HG03064 (cell line): ENCODE results near the gene BBS9.

Source experiments
- ATAC-seq: cut with Tn5 transposase; IDR thresholded peaks from one replicate; pipeline ENCODE4 v1.9.1; 2021; ENCODE audit warnings: low read depth; ENCODE audit not compliant: unreplicated experiment

Gene BBS9

DNA sequence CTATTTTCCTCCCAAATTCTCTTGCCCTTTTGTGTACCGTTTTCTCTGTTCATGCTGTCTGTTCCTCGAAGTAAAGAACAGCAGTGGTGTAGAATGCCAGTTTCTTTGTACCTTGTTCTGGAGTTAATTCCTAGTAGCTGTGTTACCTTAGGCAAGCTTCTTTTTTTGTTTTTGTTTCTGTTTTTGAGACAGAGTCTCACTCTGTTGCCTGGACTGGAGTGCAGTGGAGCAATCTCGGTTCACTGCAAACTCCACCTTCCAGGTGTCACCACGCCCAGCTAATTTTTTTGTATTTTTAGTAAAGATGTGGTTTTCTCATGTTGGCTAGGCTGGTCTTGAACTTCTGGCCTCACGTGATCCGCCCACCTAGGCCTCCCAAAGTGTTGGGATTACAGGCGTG, 221.2 kb downstream of the BBS9 start:
- no peak for ATAC-seq

GRCh38 chr7:33351709-33352108, 222.3 kb downstream of the BBS9 start:
- ATAC-seq = no peak

GRCh38 chr7:33354201-33354600, 224.8 kb downstream of the BBS9 start:
- ATAC-seq = no peak

DNA sequence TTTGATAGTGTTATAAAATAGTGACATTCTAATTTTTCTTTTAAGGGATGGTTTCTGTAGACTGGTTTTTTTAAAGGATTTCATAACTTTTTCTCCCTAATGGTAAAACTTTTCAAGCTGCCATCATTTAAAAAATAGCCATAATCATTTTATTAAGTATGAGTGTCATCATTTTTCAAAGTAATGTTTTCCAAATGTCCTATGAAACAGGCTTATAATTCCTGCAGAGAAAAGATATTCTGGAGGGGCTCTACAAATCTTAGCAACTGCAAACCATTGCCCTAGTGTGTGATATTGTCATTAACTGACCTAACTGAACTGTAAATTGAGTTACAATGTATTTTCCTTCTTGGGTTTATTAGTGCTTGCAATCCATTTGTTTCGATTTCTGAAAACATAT, 226.0 kb downstream of the BBS9 start:
- no peak for ATAC-seq

DNA sequence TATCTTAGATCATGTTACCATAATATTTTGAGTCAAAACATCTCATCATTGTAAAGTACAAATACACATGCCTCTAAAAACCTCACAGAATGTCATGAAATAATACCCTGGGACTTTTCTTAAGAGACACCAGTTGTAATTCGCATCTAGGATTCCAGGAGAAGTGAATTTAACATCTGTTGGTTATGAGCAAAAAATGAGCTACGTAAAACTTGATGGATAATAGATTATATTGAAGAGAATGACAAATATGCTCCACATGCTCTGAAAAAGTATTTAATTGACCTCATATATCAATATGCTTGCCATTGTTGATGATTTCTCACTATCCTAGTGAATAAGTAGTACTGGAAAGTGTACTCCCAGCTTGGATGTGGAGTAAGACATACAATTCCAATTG, 227.0 kb downstream of the BBS9 start:
- ATAC-seq = no peak

DNA sequence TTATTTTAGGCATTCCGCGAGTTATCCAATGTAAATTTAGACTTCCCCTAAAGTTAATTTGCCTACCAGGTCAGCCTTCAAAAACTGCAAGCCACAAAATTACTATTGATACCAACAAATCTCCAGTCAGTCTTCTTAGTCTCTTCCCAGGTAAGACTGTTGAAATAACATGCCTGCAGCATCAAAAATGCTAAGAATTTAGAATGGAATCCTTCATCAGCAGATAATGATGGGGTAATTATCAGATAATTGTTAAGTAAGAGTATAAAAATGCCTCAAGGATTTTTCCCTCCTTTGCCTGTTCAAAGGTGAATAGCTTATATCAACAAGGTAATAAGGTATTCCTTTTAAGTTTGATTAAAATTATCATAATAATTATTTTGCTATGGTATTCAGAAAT, 228.5 kb downstream of the BBS9 start:
- no peak for ATAC-seq

GRCh38 chr7:33369888-33370287, 240.5 kb downstream of the BBS9 start:
- no peak for ATAC-seq

- ATAC-seq = no peak
These were observed 243.8 kb downstream of the BBS9 start for GRCh38 chr7:33373195-33373594.

- no peak for ATAC-seq
These were observed 250.6 kb downstream of the BBS9 start for GRCh38 chr7:33379891-33380525.

- no peak for ATAC-seq
These were observed 259.0 kb downstream of the BBS9 start for GRCh38 chr7:33388332-33388731.

GRCh38 chr7:33392148-33392547, 262.8 kb downstream of the BBS9 start:
- ATAC-seq = no peak

DNA sequence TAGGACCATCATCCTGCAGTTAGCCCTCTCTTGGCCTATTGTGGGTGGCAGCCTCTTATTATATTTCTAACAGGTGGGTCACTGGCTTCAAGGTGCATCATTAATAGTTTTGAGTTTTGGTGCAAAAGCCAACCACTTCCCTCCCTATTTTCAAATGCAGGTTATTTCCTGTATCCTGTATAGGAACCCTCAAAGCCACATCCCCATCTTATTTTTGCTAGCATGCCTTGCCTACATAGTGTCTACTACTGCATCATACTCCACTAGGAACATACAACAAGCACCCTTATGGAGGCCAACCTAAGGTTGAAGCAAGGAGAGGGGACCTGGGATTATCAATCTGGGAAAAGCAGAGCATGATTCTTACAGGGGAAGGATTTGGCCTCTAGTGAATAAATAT, 264.4 kb downstream of the BBS9 start:
- no peak for ATAC-seq

DNA sequence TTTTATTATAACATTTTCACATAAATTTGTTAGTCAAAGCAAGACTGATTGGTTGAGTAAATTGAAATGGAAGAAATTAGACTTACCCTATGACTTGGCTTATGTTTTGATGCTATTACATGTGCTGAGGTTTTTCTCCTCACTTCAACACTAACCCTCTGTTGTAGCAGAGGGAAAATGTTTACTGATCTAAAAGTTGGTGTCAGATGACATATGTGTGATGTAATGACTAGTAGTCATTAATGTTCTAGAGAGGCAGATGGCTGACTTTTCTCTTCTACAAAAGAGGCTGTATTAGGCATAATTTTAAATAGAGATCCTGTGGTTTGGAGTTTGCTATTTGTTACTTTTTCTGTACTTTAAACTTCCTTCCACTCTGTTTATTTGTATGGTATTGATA, 266.0 kb downstream of the BBS9 start:
- ATAC-seq = no peak

- no peak for ATAC-seq
These were observed 270.3 kb downstream of the BBS9 start for GRCh38 chr7:33399528-33400213.

GRCh38 chr7:33400214-33400538, 270.8 kb downstream of the BBS9 start:
- ATAC-seq = no peak

- ATAC-seq = no peak
These were observed 280.9 kb downstream of the BBS9 start for GRCh38 chr7:33410266-33410665.

GRCh38 chr7:33411020-33411419, 281.7 kb downstream of the BBS9 start:
- ATAC-seq = no peak

- ATAC-seq = no peak
These were observed 283.0 kb downstream of the BBS9 start for GRCh38 chr7:33412331-33412730.

GRCh38 chr7:33418251-33418701, 288.9 kb downstream of the BBS9 start:
- ATAC-seq = no peak

DNA sequence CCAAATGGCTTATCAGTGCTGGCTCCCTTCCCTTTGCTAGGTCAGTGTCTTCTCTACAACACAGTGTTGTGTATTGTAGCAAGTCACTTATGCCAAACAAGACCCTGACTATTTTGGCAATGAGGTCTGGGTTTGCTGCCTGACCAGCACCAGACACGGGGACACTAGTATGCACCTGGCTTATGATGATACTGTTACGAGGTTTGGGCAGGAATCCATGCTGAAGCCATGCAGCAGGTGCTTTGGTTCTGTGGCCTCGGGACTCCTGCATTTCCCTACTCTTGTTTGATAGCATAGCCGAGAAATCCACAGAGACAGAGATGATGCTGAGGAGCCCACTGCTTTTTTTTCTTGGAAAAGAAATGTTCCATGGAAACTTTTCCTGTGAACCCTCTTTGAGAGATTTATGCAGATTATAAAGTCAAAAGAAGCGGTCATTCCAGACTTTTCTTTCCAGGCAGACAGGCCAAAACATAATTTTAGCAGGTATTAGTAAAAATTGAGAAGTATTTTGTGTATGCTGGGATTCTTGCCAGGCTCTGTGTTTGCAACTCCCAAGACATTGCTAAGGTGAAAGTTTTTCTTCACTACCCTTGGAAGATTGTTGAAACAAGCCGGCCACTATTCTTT, 291.1 kb downstream of the BBS9 start:
- ATAC-seq = no peak

DNA sequence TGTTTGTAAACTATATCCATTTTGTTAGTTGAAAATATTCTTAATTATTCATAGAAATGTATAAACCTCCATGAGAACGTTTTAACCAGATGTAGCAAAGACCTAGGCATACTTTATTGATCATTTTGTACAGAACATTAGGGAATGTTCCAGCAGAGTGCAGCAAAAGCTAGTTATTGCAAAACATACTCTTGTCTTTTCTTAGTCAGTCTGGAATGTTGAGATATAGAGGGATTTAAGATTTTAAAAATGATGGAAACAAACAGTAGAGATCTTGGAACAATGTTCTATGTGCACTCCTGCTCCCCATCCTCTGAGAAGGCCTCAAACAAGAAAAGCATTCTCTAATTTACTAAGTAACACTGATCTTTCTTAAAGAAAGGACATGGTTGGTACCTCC, 292.1 kb downstream of the BBS9 start:
- ATAC-seq = no peak

- no peak for ATAC-seq
These were observed 292.8 kb downstream of the BBS9 start for GRCh38 chr7:33422141-33422540.
